Activated CD8-positive, alpha-beta memory T cell treated with anti-CD3 and anti-CD28 coated beads for 48 hours (primary cell): Measurements from ENCODE around the gene SLC38A1.
A peak's percentile ranks its signal among the peaks of the same experiment; 100 is the strongest.
"Not testable (repeated sequence)": the region's sequence is repeated elsewhere in the genome, so short reads cannot be mapped to it uniquely, and the experiment has no call there.

Source experiments
- DNase-seq, 3 experiments: peaks; one replicate each; pipeline ENCODE4 v3.0.0-alpha.2; 2020; ENCODE audit warnings: low read depth in 2 of 3, low spot score in 2 of 3

The SLC38A1 gene

GRCh38 chr12:46268583-46269428 is at the start of gene SLC38A1:
TSS of gene SLC38A1 (minus strand) at chr12:46269043. CDS start at chr12:46239800, 29,243 bp downstream.
- peak; percentile 64 to 68 (median 64) for DNase-seq

GRCh38 chr12:46318037-46318436 is 49.2 kb upstream of the SLC38A1 start:
- no peak for DNase-seq

GRCh38 chr12:46304070-46304469 is 35.2 kb upstream of the SLC38A1 start:
- no peak for DNase-seq

GRCh38 chr12:46303039-46303666 is 34.3 kb upstream of the SLC38A1 start:
- DNase-seq = no peak

GRCh38 chr12:46300910-46301309 is 32.1 kb upstream of the SLC38A1 start:
- no peak for DNase-seq

GRCh38 chr12:46299851-46300250 is 31.0 kb upstream of the SLC38A1 start:
- DNase-seq = no peak

GRCh38 chr12:46298261-46298660 is 29.4 kb upstream of the SLC38A1 start:
- no peak for DNase-seq

GRCh38 chr12:46296822-46297221 is 28.0 kb upstream of the SLC38A1 start:
- no peak for DNase-seq

- no peak for DNase-seq
These were observed 24.0 kb upstream of the SLC38A1 start for GRCh38 chr12:46292754-46293402.

- DNase-seq = not testable (repeated sequence)
These were observed 23.1 kb upstream of the SLC38A1 start for GRCh38 chr12:46291953-46292352.

- DNase-seq = not testable (repeated sequence)
These were observed 16.3 kb upstream of the SLC38A1 start for GRCh38 chr12:46285177-46285576.

GRCh38 chr12:46282829-46283228 is 14.0 kb upstream of the SLC38A1 start:
- no peak for DNase-seq

GRCh38 chr12:46276756-46277155 is 7.9 kb upstream of the SLC38A1 start:
- no peak for DNase-seq

GRCh38 chr12:46271863-46272262 is 3.0 kb upstream of the SLC38A1 start:
- no peak for DNase-seq

GRCh38 chr12:46269429-46270241 is 792 bp upstream of the SLC38A1 start:
- DNase-seq = peak; percentile 49 to 61 (median 54)

- DNase-seq = peak; percentile 22 to 33 (median 23)
These were observed 839 bp downstream of the SLC38A1 start for GRCh38 chr12:46267825-46268582.

GRCh38 chr12:46267575-46267824 is 1.3 kb downstream of the SLC38A1 start:
- DNase-seq = no peak

GRCh38 chr12:46266869-46267574 is 1.8 kb downstream of the SLC38A1 start:
- DNase-seq = peak in 2 of 3 experiments; percentile 19 to 23

- DNase-seq = no peak
These were observed 2.5 kb downstream of the SLC38A1 start for GRCh38 chr12:46266382-46266791.

- DNase-seq = no peak
These were observed 3.1 kb downstream of the SLC38A1 start for GRCh38 chr12:46265734-46266133.
